ENCODE measurements around the gene VBP1.
"Not testable (repeated sequence)": the region's sequence is repeated elsewhere in the genome, so short reads cannot be mapped to it uniquely, and the experiment has no call there.

VBP1 gene

GRCh38 chrX:155216179-155216939, at the start of gene VBP1:
VBP1 (plus strand) TSS chrX:155216460; CDS start chrX:155216483, 23 bp downstream.
- DNase-seq: peak; percentile 88

GRCh38 chrX:155169881-155170280, 46.4 kb upstream of the VBP1 start:
- DNase-seq: no peak

- DNase-seq: no peak
These were observed 36.8 kb upstream of the VBP1 start for GRCh38 chrX:155179346-155179997.

- no peak for DNase-seq
These were observed 27.5 kb upstream of the VBP1 start for GRCh38 chrX:155188786-155189185.

GRCh38 chrX:155211208-155211607, 5.1 kb upstream of the VBP1 start:
- no peak for DNase-seq

- no peak for DNase-seq
These were observed 2.5 kb upstream of the VBP1 start for GRCh38 chrX:155213731-155214130.

GRCh38 chrX:155215443-155216178, 649 bp upstream of the VBP1 start:
- peak in 1 of 2 donors; percentile 12 for DNase-seq

GRCh38 chrX:155216940-155217440, 730 bp downstream of the VBP1 start:
- DNase-seq: peak in 1 of 2 donors; percentile 33

GRCh38 chrX:155218777-155219176, 2.5 kb downstream of the VBP1 start:
- DNase-seq: no peak

- no peak for DNase-seq
These were observed 5.1 kb downstream of the VBP1 start for GRCh38 chrX:155221351-155221750.

GRCh38 chrX:155223746-155224145, 7.5 kb downstream of the VBP1 start:
- DNase-seq: not testable (repeated sequence)

GRCh38 chrX:155225774-155226173, 9.5 kb downstream of the VBP1 start:
- no peak for DNase-seq

- no peak for DNase-seq
These were observed 14.9 kb downstream of the VBP1 start for GRCh38 chrX:155231163-155231562.

GRCh38 chrX:155235891-155236290, 19.6 kb downstream of the VBP1 start:
- no peak for DNase-seq

- no peak for DNase-seq
These were observed 21.5 kb downstream of the VBP1 start for GRCh38 chrX:155237719-155238118.

- no peak for DNase-seq
These were observed 26.0 kb downstream of the VBP1 start for GRCh38 chrX:155242300-155242699.

GRCh38 chrX:155246748-155247147, 30.5 kb downstream of the VBP1 start:
- no peak for DNase-seq

- no peak for DNase-seq
These were observed 31.2 kb downstream of the VBP1 start for GRCh38 chrX:155247497-155247896.

GRCh38 chrX:155251391-155251790, 35.1 kb downstream of the VBP1 start:
- no peak for DNase-seq

- no peak for DNase-seq
These were observed 43.5 kb downstream of the VBP1 start for GRCh38 chrX:155259752-155260151.

- DNase-seq: no peak
These were observed 46.9 kb downstream of the VBP1 start for GRCh38 chrX:155262970-155263754.

- peak; percentile 40 to 52 for DNase-seq
These were observed 47.8 kb downstream of the VBP1 start, which contains the start of gene RAB39B for GRCh38 chrX:155263854-155264628. RAB39B (minus strand) TSS chrX:155264491; CDS start chrX:155264288, 203 bp downstream.

Measured in hippocampal formation (tissue), 2 donors.